T-helper 2 cell treated with Interferon-gamma antibody and Interleukin-4, amounts not matched to agents 5 μg/mL and 100 μg/mL, for 36 hours (primary cell): ENCODE data around the gene TBC1D13.
"Not testable (repeated sequence)": the region's sequence is repeated elsewhere in the genome, so short reads cannot be mapped to it uniquely, and the experiment has no call there.

Source experiments
- DNase-seq: peaks from one replicate; pipeline ENCODE4 v3.0.0; 2021; ENCODE audit warnings: low spot score
- H3K27ac Mint-ChIP-seq: one replicate; pipeline ENCODE4 v1.8.0; 2021; ENCODE audit warnings: mild to moderate bottlenecking, mixed read lengths
- H3K27me3 Mint-ChIP-seq: one replicate; pipeline ENCODE4 v1.8.0; 2021; ENCODE audit warnings: low read depth, mixed read lengths
- H3K36me3 Mint-ChIP-seq: one replicate; pipeline ENCODE4 v1.8.0; 2021; ENCODE audit warnings: low read depth, mixed read lengths
- H3K4me1 Mint-ChIP-seq: one replicate; pipeline ENCODE4 v1.8.0; 2021; ENCODE audit warnings: low read depth, mixed read lengths
- H3K4me3 Mint-ChIP-seq: one replicate; pipeline ENCODE4 v1.8.0; 2022; ENCODE audit warnings: mild to moderate bottlenecking, moderate library complexity, mixed read lengths
- H3K9me3 Mint-ChIP-seq: one replicate; pipeline ENCODE4 v1.8.0; 2021; ENCODE audit warnings: mixed read lengths

The TBC1D13 gene

GRCh38 chr9:128771094-128771721 is 15.8 kb upstream of the TBC1D13 start:
- Mint-ChIP-seq H3K36me3 (peaks cover 1% of the 10 kb centered on the region), H3K27ac (peak overlapping the region; percentile 100), H3K27me3 (no peaks in the 10 kb centered on the region), H3K4me3 (peak overlapping the region; percentile 99), H3K4me1 (peaks cover 14% of the 10 kb centered on the region), H3K9me3 (peaks cover 5% of the 10 kb centered on the region)
- DNase-seq: no peak

DNA sequence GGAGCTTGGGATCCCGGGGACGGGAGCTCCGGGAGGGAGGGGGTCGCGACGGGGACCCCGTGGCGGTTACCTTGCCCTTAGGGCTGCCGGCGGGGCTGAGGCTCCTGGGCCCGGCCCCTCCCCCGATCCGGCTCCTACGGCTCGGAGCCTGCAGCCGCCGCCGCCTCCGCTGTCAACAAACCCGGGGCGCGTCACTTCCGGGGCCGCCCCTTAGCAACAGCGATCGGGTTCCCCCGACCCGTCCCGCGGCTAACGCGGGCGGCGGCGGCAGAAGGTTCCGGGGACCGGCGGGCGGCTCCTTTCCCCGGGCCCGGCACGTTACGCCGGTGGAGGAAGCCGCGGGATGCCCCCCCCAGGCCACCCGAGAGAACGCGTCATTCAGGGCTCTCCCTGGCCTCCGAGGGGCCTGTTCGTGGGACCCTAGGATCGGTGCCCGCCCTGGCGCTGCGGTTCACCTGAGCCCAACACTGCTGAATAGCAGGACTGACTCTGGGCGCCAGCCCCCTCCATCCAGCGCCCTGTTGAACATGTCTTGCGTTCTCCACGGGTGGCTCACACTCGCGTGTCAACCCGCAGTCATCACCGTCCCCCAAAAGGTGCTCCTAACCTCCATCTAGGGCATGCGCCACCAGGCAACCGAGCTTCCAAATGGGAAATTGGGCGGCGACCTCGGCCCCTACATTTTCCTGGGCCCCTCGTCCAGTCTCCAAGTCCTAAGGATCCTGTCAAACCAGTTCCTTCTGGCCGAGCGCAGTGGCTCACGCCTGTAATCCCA is 15.1 kb upstream of the TBC1D13 start, which contains the start of gene ZER1:
TSS of gene ZER1 (minus strand) at position 183 of the 775 bp plus-strand sequence. CDS start 16,362 bp downstream, outside the sequence.
- H3K4me3 Mint-ChIP-seq: peak within 1 kb of the TSS; percentile 99
- peaks cover 1% of the 10 kb centered on the region for H3K36me3 Mint-ChIP-seq
- peaks cover 14% of the 10 kb centered on the region for H3K4me1 Mint-ChIP-seq
- peak within 1 kb of the TSS; percentile 100 for H3K27ac Mint-ChIP-seq
- peak; percentile 93 for DNase-seq
- H3K9me3 Mint-ChIP-seq: peaks cover 5% of the 10 kb centered on the region
- no peaks in the 10 kb centered on the region for H3K27me3 Mint-ChIP-seq

DNA sequence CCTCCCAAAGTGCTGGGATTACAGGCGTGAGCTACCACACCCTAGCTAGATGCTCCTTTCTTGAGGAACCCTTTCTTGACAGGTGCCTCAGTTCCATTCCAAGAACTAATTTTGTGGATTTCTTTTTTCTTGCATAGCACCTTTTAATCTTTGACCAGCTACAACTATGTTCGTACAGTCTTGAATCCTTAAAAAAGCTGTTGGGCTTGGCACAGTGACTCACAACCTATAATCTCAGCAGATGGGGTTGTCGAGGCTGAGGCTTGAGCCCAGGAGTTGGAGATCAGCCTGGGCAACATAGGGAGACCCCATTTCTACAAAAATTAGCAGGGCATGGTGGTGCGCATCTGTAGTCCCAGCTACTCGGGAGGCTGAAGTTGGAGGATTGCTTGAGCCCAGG is 14.0 kb upstream of the TBC1D13 start:
- H3K36me3 Mint-ChIP-seq: no peaks in the 10 kb centered on the region
- H3K9me3 Mint-ChIP-seq: peaks cover 5% of the 10 kb centered on the region
- no peak for DNase-seq
- H3K4me1 Mint-ChIP-seq: peaks cover 14% of the 10 kb centered on the region
- H3K4me3 Mint-ChIP-seq: peak overlapping the region; percentile 24
- no peaks in the 10 kb centered on the region for H3K27me3 Mint-ChIP-seq
- peak overlapping the region; percentile 43 for H3K27ac Mint-ChIP-seq

GRCh38 chr9:128774804-128775203 is 12.2 kb upstream of the TBC1D13 start:
- Mint-ChIP-seq H3K4me1 (peaks cover 12% of the 10 kb centered on the region), H3K4me3 (no peak overlapping the region), H3K27ac (peak overlapping the region; percentile 43), H3K27me3 (no peaks in the 10 kb centered on the region), H3K9me3 (peaks cover 5% of the 10 kb centered on the region), H3K36me3 (no peaks in the 10 kb centered on the region)
- no peak for DNase-seq

DNA sequence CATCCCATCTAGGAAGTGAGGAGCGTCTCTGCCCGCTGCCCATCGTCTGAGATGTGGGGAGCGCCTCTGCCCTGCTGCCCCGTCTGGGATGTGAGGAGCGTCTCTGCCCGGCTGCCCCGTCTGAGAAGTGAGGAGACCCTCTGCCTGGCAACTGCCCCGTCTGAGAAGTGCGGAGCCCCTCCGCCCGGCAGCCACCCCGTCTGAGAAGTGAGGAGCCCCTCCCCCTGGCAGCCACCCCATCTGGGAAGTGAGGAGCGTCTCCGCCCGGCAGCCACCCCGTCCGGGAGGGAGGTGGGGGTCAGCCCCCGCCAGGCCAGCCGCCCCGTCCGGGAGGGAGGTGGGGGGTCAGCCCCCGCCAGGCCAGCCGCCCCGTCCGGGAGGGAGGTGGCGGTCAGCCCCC is 7.0 kb upstream of the TBC1D13 start:
- H3K9me3 Mint-ChIP-seq, H3K27me3 Mint-ChIP-seq, H3K27ac Mint-ChIP-seq, H3K4me1 Mint-ChIP-seq, DNase-seq, H3K36me3 Mint-ChIP-seq, H3K4me3 Mint-ChIP-seq: not testable (repeated sequence)

- Mint-ChIP-seq H3K4me3 (no peak overlapping the region), H3K27me3 (no peaks in the 10 kb centered on the region), H3K4me1 (peaks cover 3% of the 10 kb centered on the region), H3K36me3 (peaks cover 2% of the 10 kb centered on the region), H3K9me3 (peaks cover 5% of the 10 kb centered on the region), H3K27ac (no peak overlapping the region)
- DNase-seq: no peak
Observed at GRCh38 chr9:128781187-128782070, 5.6 kb upstream of the TBC1D13 start.

DNA sequence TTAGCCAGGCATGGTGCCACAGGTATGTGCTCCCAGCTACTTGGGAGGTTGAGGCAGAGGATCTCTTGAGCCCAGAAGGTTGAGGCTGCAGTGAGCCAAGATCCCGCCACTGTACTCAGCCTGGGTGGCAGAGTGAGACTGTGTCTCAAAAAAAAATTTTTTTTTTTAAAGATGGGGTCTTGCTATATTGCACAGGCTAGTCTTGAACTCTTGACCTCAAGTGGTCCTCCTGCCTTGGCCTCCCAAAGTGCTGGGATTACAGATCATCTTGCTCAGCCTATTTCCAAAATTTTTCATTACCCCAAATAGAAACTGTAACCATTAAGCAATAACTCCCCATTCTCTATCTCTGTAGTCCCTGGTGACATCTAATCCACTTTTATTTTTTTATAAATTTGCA is 4.4 kb upstream of the TBC1D13 start:
- H3K27me3 Mint-ChIP-seq: no peaks in the 10 kb centered on the region

DNA sequence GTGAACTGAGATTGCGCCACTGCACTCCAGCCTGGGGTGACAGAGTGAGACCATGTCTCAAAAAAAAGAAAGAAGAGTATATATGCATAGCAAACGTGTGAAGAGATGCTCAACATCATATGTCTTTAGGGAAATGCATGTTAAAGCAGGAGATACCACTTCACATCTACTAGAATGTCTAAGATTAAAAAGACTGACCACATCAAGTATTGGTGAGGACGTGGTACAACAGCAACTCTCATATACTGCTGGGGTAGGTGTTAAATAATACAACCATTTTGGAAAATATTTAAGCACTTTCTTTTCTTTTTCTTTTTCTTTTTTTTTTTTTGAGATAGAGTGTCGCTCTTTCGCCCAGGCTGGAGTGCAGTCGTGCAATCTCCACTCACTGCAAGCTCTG is 1.6 kb upstream of the TBC1D13 start:
- Mint-ChIP-seq H3K27ac (peak overlapping the region; percentile 7), H3K27me3 (no peaks in the 10 kb centered on the region), H3K36me3 (peaks cover 2% of the 10 kb centered on the region), H3K4me1 (peaks cover 17% of the 10 kb centered on the region), H3K4me3 (no peak overlapping the region), H3K9me3 (peaks cover 5% of the 10 kb centered on the region)
- DNase-seq: no peak

More for the DNA sequence above, 4.4 kb upstream of the TBC1D13 start:
- Mint-ChIP-seq H3K4me3 (no peak overlapping the region), H3K36me3 (peaks cover 2% of the 10 kb centered on the region), H3K9me3 (peaks cover 5% of the 10 kb centered on the region), H3K4me1 (peaks cover 6% of the 10 kb centered on the region), H3K27ac (no peak overlapping the region)
- no peak for DNase-seq

DNA sequence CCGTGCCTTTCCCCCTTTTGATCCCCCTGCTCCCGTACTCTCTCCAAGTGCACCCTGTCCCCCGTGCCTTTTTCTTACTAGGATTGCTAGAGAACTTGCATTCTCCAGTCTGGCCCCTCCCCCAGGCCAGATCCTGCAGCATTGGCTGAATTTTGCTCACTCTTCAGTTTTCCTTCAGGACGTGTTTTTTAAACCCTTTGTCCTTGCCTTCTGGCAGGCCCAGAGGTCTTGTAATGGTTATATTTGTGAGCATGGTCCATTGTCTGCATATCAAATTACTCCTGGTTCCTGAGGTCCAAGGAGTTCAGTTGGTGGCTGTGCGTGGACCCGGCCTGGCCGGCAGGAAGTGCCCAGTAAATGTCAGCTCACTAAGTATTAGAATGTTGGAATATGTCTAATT is 606 bp downstream of the TBC1D13 start:
- Mint-ChIP-seq H3K4me1 (peaks cover 14% of the 10 kb centered on the region), H3K27me3 (no peaks in the 10 kb centered on the region), H3K36me3 (peaks cover 9% of the 10 kb centered on the region), H3K9me3 (no peaks in the 10 kb centered on the region), H3K4me3 (peak overlapping the region; percentile 97), H3K27ac (peak overlapping the region; percentile 93)
- DNase-seq: no peak

GRCh38 chr9:128788445-128788844 is 1.4 kb downstream of the TBC1D13 start:
- Mint-ChIP-seq H3K4me3 (peak overlapping the region; percentile 97), H3K9me3 (no peaks in the 10 kb centered on the region), H3K27ac (peak overlapping the region; percentile 52), H3K27me3 (no peaks in the 10 kb centered on the region), H3K4me1 (peaks cover 14% of the 10 kb centered on the region), H3K36me3 (peaks cover 16% of the 10 kb centered on the region)
- DNase-seq: no peak

DNA sequence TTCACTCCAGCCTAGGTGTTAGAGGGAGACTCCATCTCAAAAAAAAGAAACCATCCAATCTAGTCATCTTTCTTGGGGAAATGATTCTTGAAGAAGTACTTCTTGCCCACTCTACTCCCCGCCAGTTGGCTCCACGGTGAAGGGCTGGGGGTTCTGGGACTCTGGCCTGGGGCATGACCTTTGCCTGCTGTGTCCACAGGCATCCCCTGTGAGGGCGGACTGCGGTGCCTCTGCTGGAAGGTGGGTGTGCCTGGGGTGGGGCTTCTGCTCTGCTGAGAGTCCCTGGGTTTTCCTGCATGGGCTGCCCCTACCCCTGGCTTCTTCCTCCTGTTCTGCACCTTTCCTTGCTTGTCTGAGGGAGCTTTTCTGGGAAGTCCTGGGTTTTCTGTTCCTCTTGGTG is 3.5 kb downstream of the TBC1D13 start:
- Mint-ChIP-seq H3K9me3 (no peaks in the 10 kb centered on the region), H3K36me3 (peaks cover 19% of the 10 kb centered on the region), H3K4me3 (no peak overlapping the region), H3K27ac (no peak overlapping the region), H3K4me1 (peaks cover 14% of the 10 kb centered on the region), H3K27me3 (no peaks in the 10 kb centered on the region)
- no peak for DNase-seq

DNA sequence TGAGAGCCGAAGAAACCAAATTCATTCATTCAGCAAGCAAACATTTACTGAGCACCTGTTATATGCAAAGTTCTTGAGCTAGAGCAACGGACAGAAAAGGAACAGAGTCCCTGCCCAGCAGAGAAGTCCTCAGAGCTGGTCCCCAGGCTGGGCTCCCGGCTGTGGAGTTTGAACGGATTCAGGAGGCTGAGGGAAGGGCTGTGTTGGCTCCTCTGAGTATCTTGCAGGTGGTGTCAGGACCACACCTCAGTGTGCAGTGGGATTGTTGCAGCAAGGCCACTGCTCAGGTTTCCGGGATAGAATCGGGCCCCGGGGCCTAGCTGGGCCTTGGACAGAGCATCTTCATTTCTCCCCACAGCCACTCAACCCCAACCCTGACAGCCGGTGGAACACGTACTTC is 5.1 kb downstream of the TBC1D13 start:
- DNase-seq: no peak
- Mint-ChIP-seq H3K9me3 (no peaks in the 10 kb centered on the region), H3K27ac (no peak overlapping the region), H3K36me3 (peaks cover 21% of the 10 kb centered on the region), H3K4me3 (no peak overlapping the region), H3K27me3 (no peaks in the 10 kb centered on the region), H3K4me1 (peaks cover 11% of the 10 kb centered on the region)

DNA sequence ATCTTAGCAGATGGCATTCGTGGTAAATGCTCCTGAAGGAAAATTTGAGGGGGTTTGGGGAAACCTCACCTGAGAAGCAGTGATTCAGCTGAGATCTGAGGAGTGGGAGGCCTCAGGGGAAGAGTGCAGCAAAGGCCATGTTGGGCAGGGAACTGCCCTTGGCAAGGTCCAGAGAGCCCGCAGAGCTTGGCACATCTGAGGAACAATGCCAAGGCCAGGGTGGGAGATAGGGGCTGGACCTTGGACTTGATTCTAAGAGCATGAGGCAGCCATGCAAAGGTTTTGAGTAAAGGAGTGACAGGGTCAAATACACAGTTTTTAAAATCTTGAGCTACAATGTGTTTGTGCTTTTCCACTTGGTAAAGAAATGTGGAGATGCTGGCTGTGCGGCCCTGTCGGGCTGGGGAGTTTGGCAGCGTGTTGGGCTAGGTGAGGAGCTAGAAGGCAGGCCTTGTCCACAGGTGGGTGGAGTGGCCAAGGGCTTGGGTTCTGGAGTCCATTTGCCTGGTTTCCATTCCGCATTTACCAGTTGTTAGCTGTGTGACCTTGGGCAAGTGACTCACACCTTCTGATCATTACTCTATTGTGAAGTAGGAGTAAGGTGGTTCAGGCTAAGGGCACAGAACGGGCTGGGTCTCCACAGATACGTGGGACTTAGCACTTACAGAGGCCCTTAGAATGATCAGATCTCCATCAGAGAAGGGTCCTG is 6.1 kb downstream of the TBC1D13 start:
- Mint-ChIP-seq H3K4me1 (peaks cover 7% of the 10 kb centered on the region), H3K9me3 (no peaks in the 10 kb centered on the region), H3K36me3 (peaks cover 25% of the 10 kb centered on the region), H3K4me3 (no peak overlapping the region), H3K27ac (peak overlapping the region; percentile 31), H3K27me3 (no peaks in the 10 kb centered on the region)
- no peak for DNase-seq
